ENCODE data around the gene UBL7.
A peak's percentile ranks its signal among the peaks of the same experiment; 100 is the strongest.
"Not testable (repeated sequence)": the region's sequence is repeated elsewhere in the genome, so short reads cannot be mapped to it uniquely, and the experiment has no call there.

UBL7 gene

DNA sequence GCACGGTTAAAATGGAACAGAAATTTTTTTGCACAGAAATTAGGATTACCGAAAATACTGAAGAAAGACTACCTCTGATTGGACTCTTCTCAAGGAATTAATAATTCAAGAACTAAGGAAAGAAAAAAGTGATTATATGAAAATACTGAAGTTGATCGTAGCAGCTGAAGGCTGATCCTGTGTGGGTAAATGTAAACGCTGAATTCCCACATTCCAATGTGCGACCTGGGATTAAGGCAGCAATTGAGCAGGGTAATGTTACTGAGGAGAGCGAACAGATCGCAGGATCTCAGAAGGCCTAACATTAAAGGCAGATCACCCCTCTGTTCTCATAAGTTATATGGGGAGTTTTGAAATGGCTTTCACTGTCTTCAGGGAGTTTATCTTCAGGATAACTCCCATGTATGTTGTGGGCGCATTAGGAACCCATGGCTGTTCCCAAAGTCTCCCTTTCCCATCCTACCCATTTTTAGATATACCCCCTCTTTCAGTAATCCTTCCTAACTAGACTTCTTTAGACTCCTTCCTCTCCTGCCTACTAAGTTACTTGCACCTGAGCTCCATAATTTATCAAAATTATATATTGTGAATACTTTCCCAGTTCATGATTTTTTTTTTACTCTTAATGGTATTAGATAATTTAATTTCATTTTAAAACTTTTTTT is 1.0 kb upstream of the UBL7 start:
- no peak for DNase-seq

DNA sequence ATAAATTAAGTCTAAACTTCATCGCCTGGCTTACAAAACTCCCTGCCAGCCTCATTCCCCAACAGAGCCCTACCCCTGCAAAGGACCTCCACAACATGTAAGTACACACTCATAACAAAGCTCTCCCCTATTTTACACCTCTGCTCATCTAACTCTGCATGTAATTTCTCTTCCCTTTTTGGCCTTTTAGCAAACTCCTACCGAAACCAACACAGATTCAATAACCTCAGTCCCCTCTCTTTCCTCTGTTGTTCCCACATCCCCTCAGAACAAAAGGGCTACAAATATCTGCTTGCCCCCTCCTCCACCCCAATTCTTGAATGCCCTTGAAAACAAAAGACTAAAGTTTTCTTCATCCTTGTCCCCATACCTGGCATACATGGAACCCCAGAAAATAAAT is 662 bp downstream of the UBL7 start:
- no peak for DNase-seq

DNA sequence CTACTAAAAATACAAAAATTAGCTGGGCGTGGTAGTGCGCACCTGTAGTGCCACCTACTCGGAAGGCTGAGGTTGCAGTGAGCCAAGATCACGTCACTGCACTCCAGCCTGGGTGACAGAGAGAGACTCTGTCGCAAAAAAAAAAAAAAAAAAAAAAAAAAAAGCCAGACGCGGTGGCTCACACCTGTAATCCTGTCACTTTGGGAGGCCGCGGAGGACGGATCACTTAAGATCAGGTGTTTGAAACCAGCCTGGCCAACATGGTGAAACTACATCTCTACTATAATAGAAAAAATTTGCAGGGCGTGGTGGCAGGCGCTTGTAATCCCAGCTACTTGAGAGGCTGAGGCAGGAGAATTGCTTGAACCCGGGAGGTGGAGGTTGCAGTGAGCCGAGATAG is 1.2 kb downstream of the UBL7 start:
- DNase-seq, result not testable (repeated sequence)

DNA sequence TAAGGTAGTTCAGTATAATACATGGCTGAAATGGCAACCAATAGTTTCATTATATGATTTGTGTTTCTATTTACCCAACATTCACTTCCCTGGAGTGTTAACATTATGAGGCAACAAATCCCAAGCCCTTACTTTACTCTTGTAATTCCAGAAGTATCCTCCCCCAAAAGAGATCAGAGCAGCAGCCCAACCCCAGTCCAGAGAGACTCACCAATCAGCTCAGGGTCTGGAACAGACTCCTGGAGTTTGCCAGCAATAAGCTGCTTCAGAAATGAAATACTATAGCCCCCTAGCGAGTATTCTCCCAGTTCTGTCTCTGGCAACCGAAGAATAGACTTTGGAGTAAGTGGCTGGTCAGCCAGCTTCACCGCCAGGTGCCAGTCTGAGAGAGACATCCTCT is 2.5 kb downstream of the UBL7 start:
- DNase-seq, result no peak

DNA sequence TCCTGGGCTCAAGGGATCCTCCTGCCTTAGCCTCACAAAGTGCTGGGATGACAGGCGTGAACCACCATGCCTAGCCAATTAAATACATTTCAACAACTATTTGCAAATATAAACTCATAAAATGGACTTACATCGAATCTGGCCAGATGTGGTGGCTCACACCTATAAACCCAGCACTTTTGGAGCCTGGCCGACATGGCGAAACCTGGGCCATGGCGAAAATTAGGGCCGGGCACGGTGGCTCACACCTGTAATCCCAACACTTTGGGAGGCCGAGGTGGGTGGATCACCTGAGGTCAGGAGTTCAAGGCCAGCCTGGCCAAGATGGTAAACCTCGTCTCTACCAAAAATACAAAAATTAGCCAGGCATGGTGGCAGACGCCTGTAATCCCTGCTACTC is 3.9 kb downstream of the UBL7 start:
- not testable (repeated sequence) for DNase-seq

DNA sequence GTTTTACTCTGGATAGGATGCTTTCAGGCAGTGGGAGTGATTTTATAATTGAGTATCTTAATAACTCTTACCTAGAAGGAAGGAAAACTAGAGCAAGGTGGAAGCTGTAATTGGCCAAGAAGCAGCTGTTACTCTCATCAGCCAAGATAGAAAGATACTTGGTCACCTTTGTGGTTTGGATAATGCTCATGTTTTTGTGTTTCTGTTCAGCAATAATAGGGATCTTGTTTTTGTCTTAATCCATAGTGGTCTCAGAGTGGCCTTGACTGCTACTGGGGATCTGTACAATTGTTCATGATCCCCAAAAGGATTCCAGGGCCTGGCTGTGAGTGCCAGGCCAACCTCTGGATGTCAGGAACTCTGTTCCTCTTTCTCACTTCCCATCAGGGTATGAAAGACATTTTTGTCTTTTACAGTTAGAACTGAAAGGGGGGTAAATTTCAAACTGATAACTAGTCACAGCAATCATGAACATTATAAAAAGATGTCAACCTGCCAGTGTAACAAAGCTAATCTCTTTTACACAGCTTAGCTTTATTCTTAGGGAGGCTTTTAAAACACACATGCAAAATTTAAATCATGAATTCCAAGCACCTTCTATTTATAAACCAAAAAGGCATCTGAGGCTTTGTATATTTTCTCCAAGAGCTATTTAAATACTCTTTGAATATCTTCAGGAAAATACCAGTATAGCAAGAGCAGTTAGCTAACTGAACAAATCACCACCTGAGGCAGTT is 6.0 kb downstream of the UBL7 start:
- DNase-seq, result no peak

DNA sequence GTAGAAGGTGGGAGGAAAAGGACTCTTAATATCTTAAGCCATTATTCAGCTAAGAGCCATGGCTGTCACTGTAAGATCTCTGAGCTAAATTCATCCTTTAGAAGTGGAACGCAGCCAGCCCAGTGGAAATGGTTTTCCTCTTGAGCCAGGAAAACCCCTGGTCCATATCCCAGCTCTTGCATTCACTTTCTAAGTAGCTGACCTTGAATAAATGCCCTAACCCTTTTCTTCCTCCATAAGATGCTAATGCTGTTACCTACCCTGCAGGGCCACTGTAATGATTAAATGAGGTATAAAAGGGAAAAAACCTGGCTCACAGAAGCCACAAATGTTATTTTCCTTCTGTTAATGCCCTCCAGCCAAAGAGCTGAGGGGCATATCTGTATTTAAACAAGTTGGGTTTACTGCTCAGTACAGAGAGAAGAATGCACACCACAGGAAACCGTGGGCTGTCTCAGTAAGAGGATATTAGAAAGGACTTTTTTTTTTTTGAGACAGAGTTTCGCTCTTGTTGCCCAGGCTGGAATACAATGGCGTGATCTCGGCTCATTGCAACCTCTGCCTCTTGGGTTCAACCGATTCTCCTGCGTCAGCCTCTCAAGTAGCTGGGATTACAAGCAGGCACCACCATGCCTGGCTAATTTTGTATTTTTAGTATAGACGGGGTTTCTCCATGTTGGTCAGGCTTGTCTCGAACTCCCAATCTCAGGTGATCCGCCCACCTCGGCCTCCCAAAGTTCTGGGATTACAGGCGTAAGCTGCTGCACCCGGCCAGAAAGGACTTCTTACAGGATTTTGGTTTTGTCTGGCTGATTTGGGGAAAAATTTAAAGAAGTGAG is 6.8 kb downstream of the UBL7 start:
- DNase-seq, result no peak

DNA sequence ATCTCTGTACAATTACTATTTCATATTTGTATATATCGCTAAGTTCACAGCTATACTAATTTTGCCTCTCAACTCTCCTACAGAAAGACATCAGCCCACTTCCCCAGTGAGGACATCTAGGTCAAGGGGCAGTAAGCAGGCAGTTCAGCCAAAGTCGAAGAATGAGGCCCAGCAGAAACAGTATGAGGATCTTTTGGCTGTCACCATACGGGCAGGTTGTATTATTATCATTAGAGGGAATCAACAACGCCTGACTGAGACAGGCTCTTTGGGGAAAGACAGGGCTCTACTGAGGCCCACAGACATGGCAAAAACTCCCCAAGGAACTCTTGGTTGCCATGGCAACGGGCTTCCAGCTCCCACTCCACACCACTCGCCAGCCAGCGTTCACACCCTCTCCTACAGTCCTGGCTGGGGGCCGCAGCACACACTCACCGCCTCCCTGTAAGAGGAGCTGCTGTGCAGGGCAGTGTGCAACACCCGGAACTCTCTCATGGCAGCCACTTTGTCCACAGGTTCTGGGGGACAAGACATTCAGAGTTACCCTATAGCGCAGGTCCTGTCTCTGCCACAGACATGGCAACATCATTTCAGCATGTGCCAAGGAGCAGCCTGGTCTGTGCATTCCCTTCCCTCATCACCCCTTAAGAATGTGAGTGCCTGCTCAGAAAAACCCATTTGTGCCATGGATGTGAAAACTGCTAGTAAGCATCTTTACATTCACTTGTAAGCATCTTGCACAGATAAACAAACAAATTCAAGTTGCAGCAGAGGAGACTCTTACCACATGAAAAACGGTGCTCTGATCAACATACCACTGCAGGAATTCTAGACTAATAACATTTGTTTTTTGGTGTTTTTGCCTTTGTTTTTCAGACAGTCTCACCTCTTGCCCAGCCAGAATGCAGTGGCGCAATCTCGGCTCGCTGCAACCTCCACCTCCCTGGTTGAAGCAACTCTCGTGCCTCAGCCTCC is 8.8 kb downstream of the UBL7 start:
- DNase-seq, result no peak

DNA sequence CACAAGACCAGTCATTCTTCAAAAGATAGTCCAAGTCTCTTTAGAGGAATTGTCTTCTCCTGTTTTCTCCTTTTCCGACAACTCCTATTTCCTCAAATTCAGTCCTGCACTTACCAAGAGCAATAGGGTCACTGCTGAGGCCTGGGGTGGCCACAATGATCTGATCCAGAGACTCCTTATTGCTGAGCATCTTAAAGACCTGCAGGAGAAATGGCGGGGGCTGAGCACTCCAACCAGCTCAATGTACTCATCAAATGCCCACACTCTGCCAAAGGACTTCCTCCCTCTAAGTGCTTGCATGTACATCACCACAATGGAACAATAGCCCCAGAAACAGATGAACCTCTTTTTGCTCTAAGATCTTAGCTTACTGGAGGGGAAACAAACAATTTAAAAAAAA is 9.6 kb downstream of the UBL7 start:
- no peak for DNase-seq

DNA sequence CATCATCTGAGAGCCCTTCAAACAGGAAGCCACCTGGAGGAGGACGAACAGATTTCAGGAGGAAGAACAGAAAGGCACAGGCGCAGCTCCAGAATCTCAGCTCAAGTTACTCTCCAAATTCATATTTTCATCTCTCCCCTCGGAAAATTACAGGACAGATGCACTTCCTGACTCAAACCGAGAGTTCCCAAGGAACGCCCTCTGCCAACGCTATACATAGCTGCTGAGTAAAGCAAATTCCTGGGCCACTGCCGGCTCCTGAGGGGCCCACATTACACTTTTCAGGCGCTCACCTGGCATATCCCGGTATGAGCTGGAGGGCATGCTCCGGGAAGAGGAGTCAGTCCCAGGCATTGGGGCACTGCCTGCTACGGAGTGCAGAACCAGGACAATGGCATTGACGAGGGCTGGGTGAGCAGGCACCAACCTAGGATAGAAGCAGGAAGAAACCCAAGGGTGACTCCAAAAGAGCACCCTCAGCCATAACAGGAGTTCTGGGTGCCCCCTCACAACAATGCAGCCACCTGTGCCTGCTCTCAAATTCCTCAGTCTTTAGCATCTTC is 11.2 kb downstream of the UBL7 start:
- DNase-seq, result no peak

DNA sequence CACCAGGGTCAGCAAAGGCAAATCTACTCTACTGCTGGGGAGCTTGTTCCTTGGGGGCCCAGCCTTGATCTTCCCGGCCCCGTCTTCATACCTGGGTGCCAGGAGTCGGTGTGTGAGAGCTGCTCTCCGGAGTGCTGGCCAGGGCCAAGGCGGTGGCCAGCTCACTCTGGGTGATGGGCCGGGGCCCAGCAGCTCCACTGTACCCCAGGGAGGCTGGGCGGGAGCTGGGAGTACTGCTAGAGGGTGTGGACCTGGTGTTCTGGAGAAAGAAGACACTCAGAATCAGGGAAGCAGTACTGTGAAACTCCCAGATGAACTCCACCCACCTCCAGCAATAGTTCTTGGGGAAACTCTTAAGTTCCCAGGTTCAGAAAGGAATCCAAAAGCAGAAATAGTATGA is 11.9 kb downstream of the UBL7 start:
- DNase-seq, result no peak

DNA sequence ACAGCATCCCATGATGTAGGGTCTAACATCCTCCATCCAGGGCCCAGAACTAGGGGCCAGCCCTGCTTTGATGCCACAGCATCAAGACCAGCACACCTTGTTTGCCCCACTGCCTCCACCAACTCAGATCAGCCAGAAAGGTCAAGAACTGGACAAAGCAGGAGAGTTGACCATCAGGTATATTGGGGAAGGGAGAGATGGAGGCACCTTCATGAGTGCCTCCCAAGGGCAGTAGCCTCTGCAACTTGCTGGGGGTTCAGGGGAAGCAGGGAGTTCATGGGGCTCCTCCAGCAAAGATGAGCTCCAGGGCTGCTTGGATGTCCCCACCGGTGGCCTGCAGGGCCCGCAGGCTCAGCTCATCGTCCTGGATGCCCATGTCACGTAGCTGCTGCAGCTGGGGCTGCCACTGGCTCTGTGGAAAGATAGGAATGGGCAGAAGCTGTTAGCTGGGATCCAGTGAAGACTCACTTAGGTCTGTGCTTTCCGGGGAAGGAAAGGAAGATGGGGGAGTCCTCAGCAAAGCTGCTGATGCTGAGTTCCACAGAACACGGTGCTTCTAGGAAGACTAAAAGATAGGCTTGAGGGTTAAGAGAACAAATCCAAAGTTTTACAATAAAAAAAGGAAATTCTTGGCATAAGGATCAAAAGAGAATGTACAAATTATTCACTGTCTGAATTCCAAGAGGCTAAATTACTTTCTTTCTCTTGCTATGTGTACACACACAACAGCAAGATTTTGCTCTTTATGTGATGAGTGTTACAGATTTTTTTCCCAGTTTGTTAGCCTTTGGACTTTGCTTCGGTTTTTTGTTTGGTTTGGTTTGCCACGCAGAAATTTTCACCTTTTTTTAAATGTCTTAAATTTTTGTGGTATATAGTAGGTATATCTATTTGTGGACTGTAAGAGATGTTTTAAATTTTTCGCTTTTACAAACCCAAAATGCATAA is 14.9 kb downstream of the UBL7 start:
- DNase-seq, result no peak

DNA sequence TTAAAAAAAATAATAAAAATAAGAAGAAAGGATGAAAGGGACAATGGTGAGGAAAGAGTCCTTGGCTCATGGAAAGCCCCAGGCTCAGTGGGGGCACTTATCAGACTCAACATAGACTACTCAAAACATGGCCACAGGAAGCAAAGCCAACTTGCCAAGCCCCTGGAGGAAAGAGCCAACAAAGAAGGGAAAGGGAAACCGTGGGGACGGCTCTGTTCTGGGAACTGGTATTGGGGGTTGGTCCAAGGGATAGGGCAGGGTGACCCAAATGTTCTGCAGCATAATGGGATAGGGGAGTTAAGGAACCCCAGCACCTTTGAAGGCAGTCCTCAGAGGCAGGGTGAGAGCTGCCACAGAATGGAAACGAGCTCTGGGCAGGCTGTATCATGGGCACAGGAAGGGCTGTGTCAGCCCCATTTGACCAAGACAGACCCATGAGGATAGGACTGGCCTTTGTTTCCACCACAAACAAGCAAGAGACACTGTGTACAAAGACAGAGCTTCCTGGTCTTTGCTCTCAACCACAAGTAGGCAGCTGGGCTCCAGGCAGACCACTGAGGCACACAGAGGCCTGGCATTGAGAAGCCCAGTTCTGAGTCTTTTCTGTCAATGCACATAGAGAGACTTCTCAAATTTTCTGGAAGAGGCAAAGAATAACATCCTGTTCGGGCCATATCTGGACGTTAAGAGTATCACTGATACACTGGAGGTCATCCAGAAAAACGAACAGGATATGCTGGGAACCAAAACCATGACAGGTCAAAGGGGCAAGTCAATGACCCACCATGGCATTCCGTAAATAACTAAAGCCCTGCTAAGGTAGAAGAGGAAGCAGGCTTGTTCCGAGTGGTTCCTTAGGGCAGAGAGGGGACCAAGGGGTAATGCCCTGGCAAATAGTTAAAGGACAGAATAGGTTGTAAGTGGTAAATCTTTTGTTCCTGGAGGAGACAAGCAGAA is 16.6 kb downstream of the UBL7 start:
- no peak for DNase-seq

DNA sequence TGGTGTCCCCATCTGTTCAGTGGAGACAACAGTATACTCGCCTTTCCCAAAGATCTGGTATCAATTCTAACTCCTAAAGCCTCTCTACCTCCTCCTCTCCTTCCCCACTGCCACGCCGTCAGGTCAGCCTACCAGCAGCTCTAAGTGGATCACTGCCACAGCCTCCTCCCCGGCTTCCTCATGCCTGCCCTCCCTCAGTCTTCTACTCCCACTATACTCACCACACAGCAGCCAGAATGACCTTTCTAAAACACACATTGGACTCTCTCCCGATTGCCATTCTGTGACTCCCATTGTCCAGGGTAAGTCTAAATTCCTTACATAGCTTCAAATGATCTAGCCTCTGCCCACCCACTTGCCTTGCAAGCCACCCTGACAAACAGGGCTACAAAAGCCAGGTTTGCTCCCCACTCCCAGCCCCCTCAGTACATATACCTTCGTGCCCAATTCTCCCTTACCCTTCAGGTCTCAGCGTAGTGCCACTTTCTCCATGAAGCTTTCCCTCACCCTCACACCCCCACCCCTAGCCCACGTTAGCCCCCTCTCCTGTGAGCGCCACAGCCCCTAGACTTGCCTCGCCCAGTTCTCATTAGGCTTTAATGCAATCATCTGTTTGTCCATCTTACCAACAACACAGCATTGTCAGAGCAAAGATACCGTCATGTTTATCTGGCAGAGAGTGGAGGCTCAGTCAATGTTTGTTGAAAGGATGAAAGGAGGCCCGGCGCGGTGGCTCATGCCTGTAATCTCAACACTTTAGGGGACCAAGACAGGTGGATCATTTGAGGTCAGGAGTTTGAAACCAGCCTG is 17.7 kb downstream of the UBL7 start:
- DNase-seq, result no peak

DNA sequence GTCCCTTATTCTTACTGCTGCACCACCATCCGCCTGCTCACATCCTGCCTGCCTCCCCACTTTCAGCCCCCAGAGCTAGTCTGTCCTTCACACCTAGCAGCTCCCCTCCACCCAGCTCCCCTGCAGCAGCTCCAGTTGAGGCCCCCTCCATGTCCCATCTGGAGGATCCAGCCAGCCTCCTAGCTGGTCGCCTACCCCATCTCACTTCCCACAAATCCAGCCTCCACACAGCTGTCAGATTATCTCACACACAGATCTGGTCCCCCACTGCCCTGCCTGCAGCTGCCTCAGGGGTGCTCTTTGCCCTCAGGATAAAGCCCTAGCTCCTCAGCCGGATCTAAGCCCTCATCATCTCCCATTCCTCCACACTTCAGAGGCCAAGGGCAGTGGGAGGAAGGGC is 18.4 kb downstream of the UBL7 start:
- no peak for DNase-seq

DNA sequence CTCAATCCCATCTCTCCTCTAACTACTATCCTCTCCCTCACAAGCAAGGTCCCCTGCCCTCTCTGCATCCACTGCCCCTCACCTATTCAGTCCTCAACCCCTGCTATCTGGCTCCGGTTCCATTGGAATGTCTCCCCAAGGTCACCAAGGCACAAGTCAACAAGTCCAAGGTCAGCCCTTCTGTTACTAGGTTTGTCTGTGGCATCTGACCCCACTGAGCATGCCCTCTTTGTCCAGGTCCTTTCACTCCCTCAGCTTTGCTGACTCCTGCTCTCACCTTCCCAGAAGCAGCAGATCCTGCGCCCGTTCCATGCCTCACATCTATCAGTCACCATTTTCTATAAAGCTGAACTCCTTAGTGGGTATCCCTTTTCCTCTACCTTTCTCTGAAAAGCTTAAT is 18.9 kb downstream of the UBL7 start:
- DNase-seq, result no peak

DNA sequence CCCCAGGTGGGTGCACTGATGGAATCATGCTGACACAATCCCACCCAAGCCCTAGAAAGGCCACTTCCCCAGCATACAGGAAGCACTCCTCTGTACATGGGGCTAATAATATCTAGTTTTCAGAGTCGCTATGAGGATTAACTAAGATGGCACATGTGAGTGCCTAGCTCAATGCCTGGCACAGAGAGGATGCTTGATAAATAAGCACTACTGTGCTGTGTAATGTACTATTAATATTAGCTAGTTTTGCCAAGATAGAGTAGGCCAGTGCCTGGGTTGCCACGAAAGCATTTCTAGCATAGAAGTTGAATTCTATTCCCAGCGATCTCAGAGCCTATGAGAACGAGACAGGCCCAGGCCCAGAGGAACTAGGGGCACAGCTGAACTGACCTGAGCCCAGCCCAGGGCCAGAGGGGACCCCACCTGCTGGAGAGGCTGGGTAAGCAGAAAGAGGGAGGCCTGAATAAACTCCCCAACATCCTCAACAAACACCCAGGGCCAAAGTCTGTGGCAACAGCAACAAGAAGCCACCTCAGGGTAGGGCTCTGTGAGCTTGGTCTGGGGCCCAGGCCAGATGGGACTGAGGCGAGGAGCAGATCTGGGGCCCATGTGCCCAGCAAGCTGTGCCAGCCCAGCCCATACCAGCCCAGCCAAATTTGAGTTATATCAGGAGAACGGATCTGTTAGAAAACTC is 19.6 kb downstream of the UBL7 start:
- no peak for DNase-seq

DNA sequence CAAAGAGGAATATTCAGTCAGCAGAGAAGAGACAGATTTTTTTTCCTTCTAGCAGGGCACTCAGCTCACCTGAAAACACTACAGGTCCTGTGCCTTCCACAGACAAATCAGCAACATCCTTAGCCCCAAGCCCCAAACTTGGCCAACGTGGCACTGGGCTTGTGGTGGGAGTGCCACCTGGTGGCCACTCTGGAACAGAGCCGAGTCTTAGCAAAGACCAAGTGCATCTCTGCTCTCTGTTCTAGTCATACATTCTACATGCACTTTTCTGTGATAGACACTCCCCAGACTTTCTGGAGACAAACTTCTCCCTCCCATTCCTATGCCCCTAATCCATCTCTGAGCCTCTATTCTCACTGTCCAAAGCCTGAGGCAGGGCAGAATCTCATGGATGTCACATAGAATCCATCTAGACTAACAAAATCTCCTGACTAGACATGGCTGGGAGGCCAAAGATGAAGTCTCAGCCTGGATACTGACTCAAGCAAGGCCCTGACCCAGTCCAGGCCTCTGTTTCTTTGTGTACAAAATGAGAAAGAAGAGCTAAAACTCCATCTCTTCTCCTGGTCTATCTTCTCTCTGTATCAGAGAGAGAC is 22.1 kb downstream of the UBL7 start:
- DNase-seq, result peak; percentile 54 to 71 (median 58)
